ENCODE measurements around the gene CDH24. TPM values are rescaled to one million over a fixed set of nuclear protein-coding genes. Genes with fewer than 3 reads are reported as not detected.

CDH24 gene
- total and polyA plus RNA-seq, 2 of the 4 experiments (the other 2 are of a cell fraction): 3.9 to 24.4 TPM

GRCh38 chr14:23078692-23079116 lies 21.4 kb upstream of the CDH24 start (continued):
- TF ChIP-seq FOS (IDR thresholded peaks at IDR 0.05; ENCODE audit: low read depth, low read length): peak; percentile 87

GRCh38 chr14:23077962-23078361 lies 20.6 kb upstream of the CDH24 start:
- Histone ChIP-seq H3K56ac (ENCODE audit: extremely low read depth, insufficient read depth, low read length) (peak overlapping the region; percentile 85), H3K4ac (ENCODE audit: low read depth, low read length) (peak overlapping the region; percentile 93), H2AK9ac (replicated peaks; ENCODE audit: low read depth, low read length, poor library complexity) (peak overlapping the region; percentile 75), H3K9me3 (ENCODE audit: control insufficient read depth, insufficient read depth, low read length) (no peaks in the 10 kb centered on the region), H4K8ac (ENCODE audit: low read depth in 2 of 2, low read length in 2 of 2) (peak overlapping the region; percentile 37 to 77), H4K5ac (ENCODE audit: low read depth, low read length) (peak overlapping the region; percentile 36), H3K4me3 (ENCODE audit: insufficient read depth, low read depth, low read length) (no peak overlapping the region), H4K91ac (ENCODE audit: insufficient read depth, low read depth, low read length) (peak overlapping the region; percentile 96), H2BK15ac (ENCODE audit: low read depth, low read length) (peak overlapping the region; percentile 98), H2BK20ac (ENCODE audit: low read depth, low read length) (peak overlapping the region; percentile 76), H3K79me1 (ENCODE audit: low read depth in 1 of 2, low read length in 2 of 2) (peaks cover 21 to 49% of the 10 kb centered on the region in 2 experiments), H3K36me3 (ENCODE audit: control insufficient read depth, insufficient read depth, low read length) (peaks cover 44% of the 10 kb centered on the region), H3K9ac (ENCODE audit: low read depth, low read length) (peak overlapping the region; percentile 71), H3K18ac (ENCODE audit: low read depth, low read length) (peak overlapping the region; percentile 77), H2AFZ (replicated peaks; ENCODE audit: low read length, poor library complexity) (no peak overlapping the region), H2BK5ac (ENCODE audit: low read depth, low read length, poor library complexity, severe bottlenecking) (peak overlapping the region; percentile 93), H3K27me3 (ENCODE audit: control insufficient read depth, insufficient read depth, low read length) (no peaks in the 10 kb centered on the region), H3K4me1 (ENCODE audit: control insufficient read depth, insufficient read depth, low read length) (peaks cover 14% of the 10 kb centered on the region), H2AK5ac (ENCODE audit: low read depth, low read length) (peak overlapping the region; percentile 95), H3K14ac (replicated peaks; ENCODE audit: low read depth, low read length) (peak overlapping the region; percentile 82), H2BK120ac (ENCODE audit: low read depth, low read length) (peak overlapping the region; percentile 90), H3K4me2 (ENCODE audit: low read depth, low read length) (no peak overlapping the region), H3K27ac (ENCODE audit: insufficient read depth, low read length) (peak overlapping the region; percentile 90), H3K23ac (ENCODE audit: low read depth, low read length) (peak overlapping the region; percentile 83), H4K20me1 (ENCODE audit: insufficient read depth, low read length) (no peaks in the 10 kb centered on the region), H3K9me1 (ENCODE audit: insufficient read depth, low read length) (peaks cover 6% of the 10 kb centered on the region)
- WGBS, 2 experiments (ENCODE audit: extremely low coverage in 2 of 2, insufficient read length in 1 of 2): no CpG with 5 or more reads among the region's 5 CpGs
- ChIA-PET CTCF (interaction anchor here (1.0 to 2.9 kb wide), 11 partner anchors 9 to 143 kb away, joined by 3 to 21 read pairs (median 6); partner anchors contain the start of genes ACIN1 and C14orf119), POLR2A (ENCODE audit: unreplicated experiment) (interaction anchor here (2.1 kb wide), 1 partner anchor 17 kb away, joined by 9 read pairs; the partner anchor contains the start of genes ACIN1 and C14orf119)
- DNase-seq (no peak), ATAC-seq (ENCODE audit: low read depth) (no peak)
- dilution Hi-C loops (cut with HindIII; ENCODE audit: low sequenced_read_pairs, unreplicated experiment): no loop called here
- no TSS peak for BruUV-seq (replicated peaks)
- intact Hi-C loops (cut with micrococcal nuclease): loop anchor here (1.0 to 5.0 kb wide), 3 partner anchors 17 to 109 kb away; partner anchors contain the start of genes ACIN1 and C14orf119
- in situ Hi-C loops (cut with MboI; ENCODE audit: low sequenced_read_pairs): loop anchor here (25.0 kb wide), 1 partner anchor 1059 kb away; the partner anchor contains the start of genes EMC9, FITM1, PSME1 and PSME2
- TF ChIP-seq MAZ (IDR thresholded peaks at IDR 0.05; ENCODE audit: borderline replicate concordance, low read depth, low read length) (no peak), MXI1 (IDR thresholded peaks at IDR 0.05; ENCODE audit: borderline replicate concordance, low read depth, low read length) (no peak), RFX5 (IDR thresholded peaks at IDR 0.05; ENCODE audit: low read depth, low read length) (no peak), SMC3 (IDR thresholded peaks at IDR 0.05; ENCODE audit: low read depth, low read length) (no peak), RAD21 (IDR thresholded peaks at IDR 0.05; ENCODE audit: low read length) (no peak), RCOR1 (IDR thresholded peaks at IDR 0.05; ENCODE audit: insufficient replicate concordance, low read length) (no peak), NFE2L2 (IDR thresholded peaks at IDR 0.05; ENCODE audit: low read depth, low read length) (no peak), ELK1 (IDR thresholded peaks at IDR 0.05; ENCODE audit: borderline replicate concordance, low read depth, low read length) (no peak), USF2 (IDR thresholded peaks at IDR 0.05; ENCODE audit: low read depth, low read length) (no peak), MAFK (IDR thresholded peaks at IDR 0.05; ENCODE audit: low read depth, low read length) (no peak), FOS (IDR thresholded peaks at IDR 0.05; ENCODE audit: low read depth, low read length) (no peak), CEBPB (IDR thresholded peaks at IDR 0.05; ENCODE audit: low read depth, low read length) (no peak), CTCF (conservative IDR thresholded peaks at IDR 0.05; ENCODE audit: low read depth, low read length) (no peak)

Data from IMR-90 (cell line).